Osteoblast (primary cell): Measurements from ENCODE around the gene BLVRB. TPM values are rescaled to one million over a fixed set of nuclear protein-coding genes. Genes with fewer than 3 reads are reported as not detected.
A peak's percentile ranks its signal among the peaks of the same experiment; 100 is the strongest.

Experiments used
- DNase-seq: peaks from one replicate; pipeline ENCODE4 v3.0.0; 2011; ENCODE audit warnings: low spot score, mixed read lengths; ENCODE audit not compliant: insufficient read length; ENCODE audit errors: missing footprints
- H2AFZ ChIP-seq: 2 replicates; pipeline ENCODE4 v1.6.0; 2011; ENCODE audit warnings: mild to moderate bottlenecking, low read length
- H3K27ac ChIP-seq: 2 replicates; pipeline ENCODE4 v1.5.1; 2011; ENCODE audit warnings: mild to moderate bottlenecking, low read depth, low read length, moderate library complexity
- H3K27me3 ChIP-seq: 2 replicates; pipeline ENCODE4 v1.6.0; 2012; ENCODE audit warnings: mild to moderate bottlenecking, control low read depth, inconsistent platforms, low read length, moderate library complexity; ENCODE audit not compliant: insufficient read depth
- H3K36me3 ChIP-seq: 2 replicates; pipeline ENCODE4 v1.5.1; 2011; ENCODE audit warnings: mild to moderate bottlenecking, low read length, control low read depth, moderate library complexity; ENCODE audit not compliant: insufficient read depth
- H3K4me1 ChIP-seq: 2 replicates; pipeline ENCODE4 v1.5.1; 2011; ENCODE audit warnings: mild to moderate bottlenecking, low read length, control low read depth, moderate library complexity; ENCODE audit not compliant: insufficient read depth
- H3K4me2 ChIP-seq: 2 replicates; pipeline ENCODE4 v1.6.0; 2011; ENCODE audit warnings: mild to moderate bottlenecking, low read length; ENCODE audit not compliant: insufficient read depth
- H3K4me3 ChIP-seq: fragments of 200-600 bp; sonication (generic); 3 replicates; pipeline ENCODE4 v1.5.1; 2012; ENCODE audit warnings: mild to moderate bottlenecking, low read length, inconsistent platforms; ENCODE audit not compliant: insufficient read depth
- H3K79me2 ChIP-seq: 2 replicates; pipeline ENCODE4 v1.6.0; 2012; ENCODE audit warnings: mild to moderate bottlenecking, low read length, control low read depth, inconsistent platforms; ENCODE audit not compliant: insufficient read depth
- H3K9me3 ChIP-seq: 2 replicates; pipeline ENCODE4 v1.5.1; 2011; ENCODE audit warnings: low read depth, low read length, control low read depth
- H4K20me1 ChIP-seq: 2 replicates; pipeline ENCODE4 v1.6.0; 2012; ENCODE audit warnings: mild to moderate bottlenecking, low read length, control low read depth; ENCODE audit not compliant: insufficient read depth
- total RNA-seq: library from RNA; depleted of rRNA; stranded (reverse); fragments of >200 nt; gene quantifications from 2 replicates; pipeline ENCODE4 v1.2.3, GENCODE V29; 2012
- TF ChIP-seq, protein P1 (sequence below): IDR thresholded peaks from 2 replicates; pipeline ENCODE4 v1.5.1; 2011; ENCODE audit warnings: mild to moderate bottlenecking, low read depth, low read length, moderate library complexity; ENCODE audit errors: extremely low read depth

The BLVRB gene
- total RNA-seq, 1 donor, result 82.2 TPM

DNA sequence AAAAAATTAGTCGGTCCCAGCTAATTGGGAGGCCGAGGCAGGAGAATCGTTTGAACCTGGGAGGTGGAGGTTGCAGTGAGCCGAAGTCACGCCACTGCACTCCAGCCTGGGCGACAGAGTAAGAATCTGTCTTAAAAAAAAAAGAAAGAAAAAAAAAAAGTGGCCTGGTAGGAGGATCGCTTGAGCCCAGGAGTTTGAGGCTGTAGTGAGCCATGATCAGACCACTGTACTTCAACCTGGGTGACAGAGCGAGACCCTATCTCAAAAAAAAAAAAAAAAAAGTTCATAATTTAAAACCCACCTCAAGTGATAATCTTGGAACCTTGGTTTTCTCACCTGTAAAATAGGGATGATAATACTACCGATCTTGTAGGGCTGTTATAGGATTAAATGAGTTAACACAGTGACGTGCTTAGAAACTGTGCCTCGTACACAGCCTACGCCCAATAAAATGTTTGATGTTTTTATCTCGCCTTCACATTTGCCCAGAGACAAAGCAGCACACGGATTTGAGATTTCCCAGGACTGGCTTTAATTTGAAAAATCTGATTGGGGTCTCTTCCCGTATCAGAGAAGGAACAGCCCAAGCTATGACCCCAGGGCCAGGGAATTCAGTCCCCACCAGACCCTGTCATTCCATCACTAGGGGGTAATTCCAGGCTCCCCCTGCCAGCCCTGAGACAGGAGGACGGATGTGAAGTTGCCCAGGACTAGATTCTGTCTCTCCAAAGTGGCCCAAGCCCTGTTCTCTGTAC lies 43.4 kb downstream of the BLVRB start:
- H3K4me3 ChIP-seq, result no peak overlapping the region
- H3K27ac ChIP-seq, result peak overlapping the region; percentile 94

DNA sequence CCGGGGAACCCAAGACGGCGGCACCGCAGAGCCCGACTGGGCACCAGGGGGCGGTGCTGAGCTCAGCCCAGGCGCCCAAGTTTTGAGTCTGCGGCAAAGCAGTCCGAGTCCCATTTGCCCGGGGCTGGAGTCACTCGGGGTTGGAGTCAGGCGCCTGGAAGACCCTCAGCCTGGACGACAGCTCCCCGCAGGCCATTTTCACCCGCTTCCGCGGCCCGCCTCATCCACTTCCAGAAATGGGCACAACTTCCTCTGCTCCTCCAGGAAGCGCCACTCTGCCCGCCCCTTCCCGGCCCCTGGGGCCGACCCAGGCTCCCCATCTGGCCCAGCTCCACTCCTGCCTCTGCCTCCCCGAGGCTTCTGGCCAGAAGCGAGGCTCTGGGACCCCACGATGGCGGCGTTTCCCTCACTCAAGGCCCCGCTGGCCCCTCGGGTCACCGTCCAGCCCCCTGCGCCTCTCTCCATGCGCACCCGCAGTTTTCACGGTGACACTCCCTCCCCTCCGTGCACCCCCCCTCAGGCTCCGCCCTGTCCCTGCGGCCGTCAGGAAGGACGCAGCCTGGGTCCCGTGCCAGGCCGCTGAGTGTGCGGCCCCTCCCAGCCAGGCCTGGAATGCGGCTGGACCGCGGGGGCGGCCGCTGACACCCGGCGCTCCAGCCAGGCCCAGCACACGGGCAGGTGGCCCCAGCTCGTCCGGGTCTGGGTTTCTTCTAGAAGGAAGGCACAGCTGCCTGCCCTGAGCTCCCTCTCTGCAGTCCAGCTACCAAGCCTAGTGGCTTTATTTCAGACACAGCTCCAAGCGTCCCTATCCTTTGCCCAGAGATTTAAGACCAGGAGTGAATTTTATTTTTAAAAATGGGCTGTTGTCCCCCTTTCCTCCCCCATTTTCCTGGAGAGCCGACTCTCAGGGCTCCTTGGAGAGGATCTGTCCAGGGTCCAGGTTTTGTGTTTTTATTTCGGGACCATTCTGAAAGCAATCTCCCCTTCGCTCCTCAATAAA lies 44.5 kb downstream of the BLVRB start:
- H3K27ac ChIP-seq, result peak overlapping the region; percentile 94
- peak overlapping the region; percentile 86 for H2AFZ ChIP-seq
- TF ChIP-seq, protein P1, sequence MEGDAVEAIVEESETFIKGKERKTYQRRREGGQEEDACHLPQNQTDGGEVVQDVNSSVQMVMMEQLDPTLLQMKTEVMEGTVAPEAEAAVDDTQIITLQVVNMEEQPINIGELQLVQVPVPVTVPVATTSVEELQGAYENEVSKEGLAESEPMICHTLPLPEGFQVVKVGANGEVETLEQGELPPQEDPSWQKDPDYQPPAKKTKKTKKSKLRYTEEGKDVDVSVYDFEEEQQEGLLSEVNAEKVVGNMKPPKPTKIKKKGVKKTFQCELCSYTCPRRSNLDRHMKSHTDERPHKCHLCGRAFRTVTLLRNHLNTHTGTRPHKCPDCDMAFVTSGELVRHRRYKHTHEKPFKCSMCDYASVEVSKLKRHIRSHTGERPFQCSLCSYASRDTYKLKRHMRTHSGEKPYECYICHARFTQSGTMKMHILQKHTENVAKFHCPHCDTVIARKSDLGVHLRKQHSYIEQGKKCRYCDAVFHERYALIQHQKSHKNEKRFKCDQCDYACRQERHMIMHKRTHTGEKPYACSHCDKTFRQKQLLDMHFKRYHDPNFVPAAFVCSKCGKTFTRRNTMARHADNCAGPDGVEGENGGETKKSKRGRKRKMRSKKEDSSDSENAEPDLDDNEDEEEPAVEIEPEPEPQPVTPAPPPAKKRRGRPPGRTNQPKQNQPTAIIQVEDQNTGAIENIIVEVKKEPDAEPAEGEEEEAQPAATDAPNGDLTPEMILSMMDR, result peak; percentile 92
- H3K4me3 ChIP-seq, result peak overlapping the region; percentile 82
- no peaks in the 10 kb centered on the region for H3K27me3 ChIP-seq
- peaks cover 23% of the 10 kb centered on the region for H3K4me1 ChIP-seq
- no peaks in the 10 kb centered on the region for H3K9me3 ChIP-seq
- peak overlapping the region; percentile 78 for H3K4me2 ChIP-seq
- peaks cover 32% of the 10 kb centered on the region for H3K79me2 ChIP-seq
- H4K20me1 ChIP-seq, result no peaks in the 10 kb centered on the region
- peaks cover 15% of the 10 kb centered on the region for H3K36me3 ChIP-seq
- peak; percentile 99 for DNase-seq

More for the DNA sequence above, 43.4 kb downstream of the BLVRB start:
- Histone ChIP-seq H3K4me1 (peaks cover 20% of the 10 kb centered on the region), H3K27me3 (no peaks in the 10 kb centered on the region), H4K20me1 (no peaks in the 10 kb centered on the region), H3K79me2 (peaks cover 32% of the 10 kb centered on the region), H3K9me3 (no peaks in the 10 kb centered on the region), H3K4me2 (peak overlapping the region; percentile 78), H2AFZ (no peak overlapping the region), H3K36me3 (peaks cover 15% of the 10 kb centered on the region)
- TF ChIP-seq, protein P1, result no peak
- no peak for DNase-seq

DNA sequence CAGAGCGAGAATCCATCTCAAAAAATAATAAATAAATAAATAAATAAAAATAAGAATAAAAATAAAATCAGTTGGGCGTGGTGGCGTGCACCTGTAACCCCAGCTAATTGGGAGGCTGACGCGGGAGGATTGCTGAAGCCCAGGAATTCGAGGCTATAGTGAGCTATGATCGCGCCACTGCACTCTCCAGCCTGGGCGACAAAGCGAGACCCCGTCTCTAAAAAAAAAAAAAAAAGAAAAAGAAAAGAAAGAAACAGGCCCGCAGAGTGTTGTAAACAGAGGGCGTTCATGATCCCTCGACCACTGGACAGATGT lies 45.1 kb downstream of the BLVRB start:
- H3K4me2 ChIP-seq, result peak overlapping the region; percentile 78
- peak overlapping the region; percentile 86 for H2AFZ ChIP-seq
- peak overlapping the region; percentile 82 for H3K4me3 ChIP-seq
- no peak for DNase-seq
- H3K36me3 ChIP-seq, result peaks cover 15% of the 10 kb centered on the region
- peak overlapping the region; percentile 94 for H3K27ac ChIP-seq
- H4K20me1 ChIP-seq, result no peaks in the 10 kb centered on the region
- no peaks in the 10 kb centered on the region for H3K9me3 ChIP-seq
- peaks cover 32% of the 10 kb centered on the region for H3K79me2 ChIP-seq
- H3K4me1 ChIP-seq, result peaks cover 23% of the 10 kb centered on the region
- TF ChIP-seq, protein P1, result no peak
- H3K27me3 ChIP-seq, result no peaks in the 10 kb centered on the region

DNA sequence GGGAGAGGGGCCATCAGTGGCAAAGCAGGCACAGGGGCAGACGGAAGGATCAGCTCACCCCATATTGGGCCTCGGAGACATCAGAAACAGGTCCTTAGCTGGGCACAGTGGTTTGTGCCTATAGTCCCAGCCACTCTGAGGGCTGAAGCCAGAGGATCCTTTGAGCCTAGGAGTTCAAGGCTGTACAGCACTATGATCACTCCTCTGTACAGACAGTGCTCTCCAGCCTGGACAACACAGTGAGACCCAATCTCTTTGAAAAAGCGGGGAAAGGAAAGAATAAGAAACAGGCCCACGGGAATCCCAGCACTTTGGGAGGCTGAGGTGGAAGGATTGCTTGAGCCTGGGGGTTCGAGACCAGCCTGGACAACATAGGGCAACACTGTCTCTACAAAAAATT lies 45.8 kb downstream of the BLVRB start:
- no peaks in the 10 kb centered on the region for H4K20me1 ChIP-seq
- H3K9me3 ChIP-seq, result no peaks in the 10 kb centered on the region
- H3K27ac ChIP-seq, result no peak overlapping the region
- peaks cover 15% of the 10 kb centered on the region for H3K36me3 ChIP-seq
- no peak overlapping the region for H2AFZ ChIP-seq
- H3K4me3 ChIP-seq, result no peak overlapping the region
- no peaks in the 10 kb centered on the region for H3K27me3 ChIP-seq
- H3K4me1 ChIP-seq, result peaks cover 23% of the 10 kb centered on the region
- DNase-seq, result no peak
- TF ChIP-seq, protein P1, result no peak
- H3K4me2 ChIP-seq, result no peak overlapping the region
- peaks cover 28% of the 10 kb centered on the region for H3K79me2 ChIP-seq
